ENCODE results near the gene CCDC187.

DNA sequence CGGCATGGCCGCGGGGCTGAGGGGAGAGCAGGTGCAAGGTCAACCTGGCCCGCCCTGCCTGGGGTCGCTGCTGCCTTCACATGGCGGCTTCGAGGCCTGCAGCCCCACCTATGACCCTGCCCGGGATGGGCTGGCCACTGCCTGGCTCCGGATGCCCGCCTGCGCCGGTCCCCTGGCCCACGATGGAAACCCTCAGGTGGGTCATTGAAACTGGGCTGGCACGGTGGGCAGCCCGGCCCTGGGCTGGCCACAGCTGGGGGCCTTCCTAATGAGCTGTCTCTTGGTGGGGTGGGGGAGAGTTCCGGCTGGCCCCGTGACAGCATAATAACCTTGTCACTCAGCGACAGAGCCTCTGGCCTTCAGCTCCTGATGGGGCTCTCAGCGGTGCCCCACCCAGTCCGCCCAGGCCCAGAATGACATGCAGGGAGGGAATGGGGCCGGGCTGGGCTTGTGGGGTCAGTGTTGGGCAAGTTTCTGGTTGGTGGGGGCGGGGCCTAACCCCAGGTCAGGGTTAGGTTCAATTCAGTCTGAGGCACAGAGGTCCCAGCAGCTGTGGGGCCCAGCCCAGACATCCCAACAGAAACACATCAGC lies at the start of gene CCDC187:
- no peak for TF ChIP-seq EP300 (IDR thresholded peaks at IDR 0.05; ENCODE audit: low read depth)
- TF ChIP-seq CTCF (IDR thresholded peaks at IDR 0.05): no peak
- TF ChIP-seq POLR2AphosphoS5 (IDR thresholded peaks at IDR 0.05): no peak
- no peak for TF ChIP-seq POLR2A (IDR thresholded peaks at IDR 0.05)

All from transverse colon (tissue), 4 donors.